Adrenal gland (tissue), 12 donors: ENCODE results near the gene LRRTM2. TPM values are rescaled to one million over a fixed set of nuclear protein-coding genes. Genes with fewer than 3 reads are reported as not detected.

Experiments used
- DNase-seq, 7 donors: peaks; one replicate each; pipeline ENCODE4 v3.0.0-alpha.2; 2019 to 2020
- H3K27ac ChIP-seq, 5 donors: fragments of 200-600 bp; sonication (generic) in 4 of 5; 1 replicate in 3 of 5; 2 replicates in 2 of 5; pipeline versions ENCODE4 v1.5.1 to v1.8.0; 2016 to 2020; ENCODE audit warnings: mild to moderate bottlenecking in 1 of 5
- H3K27me3 ChIP-seq: fragments of 200-600 bp; 2 replicates; pipeline ENCODE4 v1.8.0; 2021
- H3K36me3 ChIP-seq, 2 donors: fragments of 200-600 bp; replicated peaks in 1 of 2; 1 replicate in 1 of 2; 2 replicates in 1 of 2; pipeline versions ENCODE4 v1.5.1 to v1.8.0; 2018 to 2022
- H3K4me1 ChIP-seq, 2 donors: fragments of 200-600 bp; replicated peaks in 1 of 2; 1 replicate in 1 of 2; 2 replicates in 1 of 2; pipeline versions ENCODE4 v1.5.1 to v1.8.0; 2018 to 2021
- H3K4me3 ChIP-seq, 4 donors: fragments of 200-600 bp; sonication (generic) in 3 of 4; one replicate each; pipeline ENCODE4 v1.5.1; 2016 to 2018
- H3K9me3 ChIP-seq, 3 donors: fragments of 200-600 bp; sonication (generic) in 1 of 3; replicated peaks in 1 of 3; 1 replicate in 2 of 3; 2 replicates in 1 of 3; pipeline versions ENCODE4 v1.5.1 to v1.8.0; 2016 to 2021
- POLR2A ChIP-seq, 2 donors: fragments of 450-650 bp; IDR thresholded peaks; one replicate each; pipeline ENCODE4 v1.6.1; 2017; ENCODE audit warnings: antibody characterized with exemption in 2 of 2, mild to moderate bottlenecking in 2 of 2, moderate library complexity in 1 of 2
- WGBS, 4 donors: extraction: QIAGEN DNeasy Blood & Tissue Kit in 2 of 4; methylation state at CpG; one replicate each; pipeline versions ENCODE4 v1.1.5 to v1.1.7; 2013 to 2017; 5-methylcytosine and 5-hydroxymethylcytosine counted together
- intact Hi-C, 2 donors: fragments of 100-400 bp; cut with DNase I; formaldehyde crosslinking; loops; one replicate each; pipeline versions ENCODE4 v1.14.1 to v1.15.0; 2022 to 2023
- polyA plus RNA-seq, 3 donors: library from polyadenylated mRNA; stranded (reverse); fragments of 200-250 nt in 2 of 3; fragments of 350-450 nt in 1 of 3; fragmentation: Illumina TruSeq in 1 of 3; extraction: RNeasy Lipid Tissue Mini Kit (QIAGEN cat#74804) in 1 of 3; gene quantifications; one replicate each; pipeline ENCODE4 v1.2.3, GENCODE V29; 2013 to 2014
- total RNA-seq, 9 donors: library from RNA; depleted of rRNA in 4 of 9; stranded (reverse); fragments of >200 nt in 4 of 9; fragments of 120-200 nt in 1 of 9; fragmentation: NEBNext Ultra II Directional in 1 of 9; extraction: Animal tissue kit (Norgen Biotek cat#: 25700) in 1 of 9; gene quantifications; one replicate each; pipeline versions ENCODE4 v1.1.0 to v1.2.4, GENCODE V29; 2013 to 2023
- TF ChIP-seq, protein P1 (sequence below), 6 experiments: fragments of 450-650 bp in 4 of 6; fragments of 200-600 bp in 2 of 6; sonication (generic) in 1 of 6; IDR thresholded peaks; 1 replicate in 5 of 6; 2 replicates in 1 of 6; pipeline versions ENCODE4 v1.5.1 to v1.8.0; 2016 to 2021; ENCODE audit warnings: antibody characterized with exemption in 6 of 6, mild to moderate bottlenecking in 2 of 6, moderate library complexity in 1 of 6
- donor health status: healthy with polysubstance abuse.
- donor health status: Bipolar disorder and iron deficiency.
- donor health status: DM: yes; HTN: yes; CAD: no.
- donor health status: DM: no; HTN: no; CAD: no.
- donor health status: DM: no; HTN: no; CAD: no.
- donor health status: DM: yes; HTN: yes; CAD: no.

LRRTM2 gene
- total and polyA plus RNA-seq, 12 donors, result 0.07 to 1.6 (median 0.86) TPM; not detected in 3

DNA sequence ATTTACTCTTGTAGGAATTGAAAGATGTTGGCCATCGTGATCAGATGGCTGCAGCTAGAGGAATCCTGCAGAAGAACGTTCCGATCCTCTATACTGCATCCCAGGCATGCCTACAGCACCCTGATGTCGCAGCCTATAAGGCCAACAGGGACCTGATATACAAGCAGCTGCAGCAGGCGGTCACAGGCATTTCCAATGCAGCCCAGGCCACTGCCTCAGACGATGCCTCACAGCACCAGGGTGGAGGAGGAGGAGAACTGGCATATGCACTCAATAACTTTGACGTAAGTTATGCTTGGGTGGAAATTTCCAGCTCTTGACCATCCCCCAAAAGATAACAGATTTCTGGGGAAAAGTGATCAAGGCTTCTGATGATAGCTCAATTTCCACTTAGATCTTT lies 50.6 kb downstream of the LRRTM2 start:
- WGBS, 4 donors, result 59 to 85% (median 68%) methylated on average over 7 of the region's 7 CpGs
- peaks cover 18 to 31% of the 10 kb centered on the region in 2 donors for H3K4me1 ChIP-seq
- H3K36me3 ChIP-seq, result peaks cover 0 to 25% of the 10 kb centered on the region in 2 donors
- intact Hi-C loops, result no loop called here
- peak; percentile 65 to 90 (median 87) for DNase-seq
- H3K4me3 ChIP-seq, result no peak overlapping the region
- H3K27ac ChIP-seq, result peak overlapping the region; percentile 51 to 81 (median 60)
- TF ChIP-seq, protein P1, sequence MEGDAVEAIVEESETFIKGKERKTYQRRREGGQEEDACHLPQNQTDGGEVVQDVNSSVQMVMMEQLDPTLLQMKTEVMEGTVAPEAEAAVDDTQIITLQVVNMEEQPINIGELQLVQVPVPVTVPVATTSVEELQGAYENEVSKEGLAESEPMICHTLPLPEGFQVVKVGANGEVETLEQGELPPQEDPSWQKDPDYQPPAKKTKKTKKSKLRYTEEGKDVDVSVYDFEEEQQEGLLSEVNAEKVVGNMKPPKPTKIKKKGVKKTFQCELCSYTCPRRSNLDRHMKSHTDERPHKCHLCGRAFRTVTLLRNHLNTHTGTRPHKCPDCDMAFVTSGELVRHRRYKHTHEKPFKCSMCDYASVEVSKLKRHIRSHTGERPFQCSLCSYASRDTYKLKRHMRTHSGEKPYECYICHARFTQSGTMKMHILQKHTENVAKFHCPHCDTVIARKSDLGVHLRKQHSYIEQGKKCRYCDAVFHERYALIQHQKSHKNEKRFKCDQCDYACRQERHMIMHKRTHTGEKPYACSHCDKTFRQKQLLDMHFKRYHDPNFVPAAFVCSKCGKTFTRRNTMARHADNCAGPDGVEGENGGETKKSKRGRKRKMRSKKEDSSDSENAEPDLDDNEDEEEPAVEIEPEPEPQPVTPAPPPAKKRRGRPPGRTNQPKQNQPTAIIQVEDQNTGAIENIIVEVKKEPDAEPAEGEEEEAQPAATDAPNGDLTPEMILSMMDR (IDR thresholded peaks at IDR 0.05), result no peak
- peak in 1 of 2 donors; percentile 32 for TF ChIP-seq POLR2A (IDR thresholded peaks at IDR 0.05)
- H3K27me3 ChIP-seq, result no peaks in the 10 kb centered on the region
- H3K9me3 ChIP-seq, result no peaks in the 10 kb centered on the region

GRCh38 chr5:138820695-138821094 lies 54.4 kb downstream of the LRRTM2 start:
- Histone ChIP-seq H3K9me3 (no peaks in the 10 kb centered on the region), H3K36me3 (peaks cover 0 to 7% of the 10 kb centered on the region in 2 donors), H3K4me1 (peaks cover 8 to 23% of the 10 kb centered on the region in 2 donors), H3K27ac (no peak overlapping the region), H3K4me3 (no peak overlapping the region), H3K27me3 (no peaks in the 10 kb centered on the region)
- no peak for DNase-seq
- intact Hi-C loops, result no loop called here
- TF ChIP-seq POLR2A (IDR thresholded peaks at IDR 0.05), result no peak
- TF ChIP-seq, protein P1 (IDR thresholded peaks at IDR 0.05), result no peak
- WGBS, 4 donors, result 86 to 92% (median 88%) methylated on average over 3 of the region's 3 CpGs

GRCh38 chr5:138819081-138819480 lies 56.1 kb downstream of the LRRTM2 start:
- TF ChIP-seq, protein P1 (IDR thresholded peaks at IDR 0.05), result no peak
- no peak for TF ChIP-seq POLR2A (IDR thresholded peaks at IDR 0.05)
- Histone ChIP-seq H3K27ac (no peak overlapping the region), H3K9me3 (no peaks in the 10 kb centered on the region), H3K36me3 (no peaks in the 10 kb centered on the region), H3K4me3 (no peak overlapping the region), H3K4me1 (peaks cover 2 to 7% of the 10 kb centered on the region in 2 donors), H3K27me3 (no peaks in the 10 kb centered on the region)
- intact Hi-C loops, result no loop called here
- DNase-seq, result no peak
- 75 to 94% (median 86%) methylated on average over 1 to 4 of the region's 4 CpGs for WGBS, 4 donors

Other genes starting within 250 kb of the LRRTM2 start
- 100 to 1,000 TPM; 297 to 521 (median 361) TPM for gene CTNNA1, start 121.9 kb downstream of the LRRTM2 start, total RNA-seq
- 100 to 1,000 TPM; 111 to 371 (median 133) TPM for gene CTNNA1, start 121.9 kb downstream of the LRRTM2 start, polyA plus RNA-seq